ENCODE data around the gene GLOD4.
"Not testable (repeated sequence)": the region's sequence is repeated elsewhere in the genome, so short reads cannot be mapped to it uniquely, and the experiment has no call there.

Gene GLOD4

GRCh38 chr17:800446-801242 is 18.6 kb upstream of the GLOD4 start:
- Histone ChIP-seq H3K36me3 (ENCODE audit: control insufficient read depth in 1 of 2, insufficient read depth in 2 of 2, low read length in 2 of 2) (peaks cover 0 to 34% of the 10 kb centered on the region in 2 donors), H3K27me3 (ENCODE audit: low read depth, low read length) (no peaks in the 10 kb centered on the region)

GRCh38 chr17:799261-799660 is 17.2 kb upstream of the GLOD4 start:
- no peak overlapping the region for H3K27ac ChIP-seq (ENCODE audit: low read length)
- peaks cover 0 to 34% of the 10 kb centered on the region in 2 donors for H3K36me3 ChIP-seq (ENCODE audit: control insufficient read depth in 1 of 2, insufficient read depth in 2 of 2, low read length in 2 of 2)
- H3K4me1 ChIP-seq (ENCODE audit: control insufficient read depth in 1 of 2, insufficient read depth in 2 of 2, low read length in 2 of 2), result peaks cover 4% of the 10 kb centered on the region in 2 donors
- H3K4me3 ChIP-seq (ENCODE audit: low read depth in 1 of 2, low read length in 2 of 2), result no peak overlapping the region
- H3K27me3 ChIP-seq (ENCODE audit: low read depth, low read length), result no peaks in the 10 kb centered on the region
- no peaks in the 10 kb centered on the region for H3K9me3 ChIP-seq (ENCODE audit: control insufficient read depth in 1 of 2, low read length in 2 of 2)

More at GRCh38 chr17:800446-801242, 18.6 kb upstream of the GLOD4 start:
- Histone ChIP-seq H3K4me1 (ENCODE audit: control insufficient read depth in 1 of 2, insufficient read depth in 2 of 2, low read length in 2 of 2) (no peaks in the 10 kb centered on the region), H3K27ac (ENCODE audit: low read length) (no peak overlapping the region), H3K9me3 (ENCODE audit: control insufficient read depth in 1 of 2, low read length in 2 of 2) (no peaks in the 10 kb centered on the region), H3K4me3 (ENCODE audit: low read depth in 1 of 2, low read length in 2 of 2) (no peak overlapping the region)

GRCh38 chr17:798246-798645 is 16.2 kb upstream of the GLOD4 start:
- Histone ChIP-seq H3K27me3 (ENCODE audit: low read depth, low read length) (no peaks in the 10 kb centered on the region), H3K36me3 (ENCODE audit: control insufficient read depth in 1 of 2, insufficient read depth in 2 of 2, low read length in 2 of 2) (peaks cover 0 to 27% of the 10 kb centered on the region in 2 donors), H3K9me3 (ENCODE audit: control insufficient read depth in 1 of 2, low read length in 2 of 2) (no peaks in the 10 kb centered on the region), H3K4me3 (ENCODE audit: low read depth in 1 of 2, low read length in 2 of 2) (no peak overlapping the region), H3K27ac (ENCODE audit: low read length) (no peak overlapping the region), H3K4me1 (ENCODE audit: control insufficient read depth in 1 of 2, insufficient read depth in 2 of 2, low read length in 2 of 2) (peaks cover 4 to 14% of the 10 kb centered on the region in 2 donors)

- Histone ChIP-seq H3K9me3 (ENCODE audit: control insufficient read depth in 1 of 2, low read length in 2 of 2) (no peaks in the 10 kb centered on the region), H3K4me3 (ENCODE audit: low read depth in 1 of 2, low read length in 2 of 2) (no peak overlapping the region), H3K27ac (ENCODE audit: low read length) (no peak overlapping the region), H3K4me1 (ENCODE audit: control insufficient read depth in 1 of 2, insufficient read depth in 2 of 2, low read length in 2 of 2) (peaks cover 4 to 14% of the 10 kb centered on the region in 2 donors), H3K27me3 (ENCODE audit: low read depth, low read length) (no peaks in the 10 kb centered on the region), H3K36me3 (ENCODE audit: control insufficient read depth in 1 of 2, insufficient read depth in 2 of 2, low read length in 2 of 2) (peaks cover 0 to 26% of the 10 kb centered on the region in 2 donors)
These were observed 15.3 kb upstream of the GLOD4 start for GRCh38 chr17:797236-797840.

GRCh38 chr17:796609-797008 is 14.5 kb upstream of the GLOD4 start:
- Histone ChIP-seq H3K9me3 (ENCODE audit: control insufficient read depth in 1 of 2, low read length in 2 of 2) (no peaks in the 10 kb centered on the region), H3K27ac (ENCODE audit: low read length) (no peak overlapping the region), H3K4me3 (ENCODE audit: low read depth in 1 of 2, low read length in 2 of 2) (no peak overlapping the region), H3K36me3 (ENCODE audit: control insufficient read depth in 1 of 2, insufficient read depth in 2 of 2, low read length in 2 of 2) (peaks cover 0 to 28% of the 10 kb centered on the region in 2 donors), H3K27me3 (ENCODE audit: low read depth, low read length) (no peaks in the 10 kb centered on the region), H3K4me1 (ENCODE audit: control insufficient read depth in 1 of 2, insufficient read depth in 2 of 2, low read length in 2 of 2) (peaks cover 4 to 14% of the 10 kb centered on the region in 2 donors)

DNA sequence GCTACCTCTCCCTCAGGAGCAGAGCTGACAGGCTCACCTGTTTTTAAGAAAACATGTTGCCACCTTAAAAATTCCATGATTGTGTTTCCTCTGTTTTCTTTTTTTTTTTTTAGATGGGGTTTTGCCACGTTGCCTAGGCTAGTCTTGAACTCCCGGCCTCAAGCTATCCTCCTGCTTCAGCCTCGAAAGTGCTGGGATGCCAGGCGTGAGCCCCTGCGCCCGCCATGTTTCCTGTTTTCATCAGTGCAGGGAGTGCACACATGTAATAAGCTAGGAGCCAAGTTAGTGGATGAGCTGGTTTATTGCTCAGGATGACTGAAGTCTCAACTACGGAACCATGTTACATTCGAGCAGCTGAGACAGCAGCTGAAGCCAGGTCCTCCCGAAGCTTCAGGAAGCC is 13.6 kb upstream of the GLOD4 start:
- H3K27ac ChIP-seq (ENCODE audit: low read length), result no peak overlapping the region

DNA sequence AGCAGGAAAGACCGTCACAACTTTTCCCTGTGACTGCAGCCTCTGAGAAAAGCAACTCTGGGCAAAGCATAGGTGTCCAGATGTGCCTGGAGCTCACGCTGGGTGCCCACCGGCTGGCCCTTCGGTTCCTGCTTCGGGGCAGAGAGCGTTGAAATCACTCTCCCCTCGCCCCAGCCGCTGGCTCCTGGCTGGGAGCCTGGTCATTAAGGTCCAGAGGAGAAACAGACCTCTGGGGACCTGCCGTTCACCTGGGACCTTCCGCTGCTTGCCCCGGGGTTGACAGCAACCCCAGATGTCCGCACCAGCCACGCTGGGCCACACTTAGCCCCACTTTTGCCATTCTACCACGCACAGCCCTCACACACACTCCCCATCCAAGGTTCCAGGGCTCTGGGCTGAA is 13.2 kb upstream of the GLOD4 start:
- Histone ChIP-seq H3K27me3 (ENCODE audit: low read depth, low read length) (no peaks in the 10 kb centered on the region), H3K27ac (ENCODE audit: low read length) (peak overlapping the region; percentile 1), H3K9me3 (ENCODE audit: control insufficient read depth in 1 of 2, low read length in 2 of 2) (no peaks in the 10 kb centered on the region), H3K4me3 (ENCODE audit: low read depth in 1 of 2, low read length in 2 of 2) (peak overlapping the region; percentile 6 to 45), H3K36me3 (ENCODE audit: control insufficient read depth in 1 of 2, insufficient read depth in 2 of 2, low read length in 2 of 2) (peaks cover 0 to 21% of the 10 kb centered on the region in 2 donors), H3K4me1 (ENCODE audit: control insufficient read depth in 1 of 2, insufficient read depth in 2 of 2, low read length in 2 of 2) (peaks cover 4 to 14% of the 10 kb centered on the region in 2 donors)

More for the DNA sequence above, 13.6 kb upstream of the GLOD4 start:
- no peak overlapping the region for H3K4me3 ChIP-seq (ENCODE audit: low read depth in 1 of 2, low read length in 2 of 2)
- H3K9me3 ChIP-seq (ENCODE audit: control insufficient read depth in 1 of 2, low read length in 2 of 2), result no peaks in the 10 kb centered on the region
- peaks cover 0 to 25% of the 10 kb centered on the region in 2 donors for H3K36me3 ChIP-seq (ENCODE audit: control insufficient read depth in 1 of 2, insufficient read depth in 2 of 2, low read length in 2 of 2)
- no peaks in the 10 kb centered on the region for H3K27me3 ChIP-seq (ENCODE audit: low read depth, low read length)
- peaks cover 4 to 14% of the 10 kb centered on the region in 2 donors for H3K4me1 ChIP-seq (ENCODE audit: control insufficient read depth in 1 of 2, insufficient read depth in 2 of 2, low read length in 2 of 2)

DNA sequence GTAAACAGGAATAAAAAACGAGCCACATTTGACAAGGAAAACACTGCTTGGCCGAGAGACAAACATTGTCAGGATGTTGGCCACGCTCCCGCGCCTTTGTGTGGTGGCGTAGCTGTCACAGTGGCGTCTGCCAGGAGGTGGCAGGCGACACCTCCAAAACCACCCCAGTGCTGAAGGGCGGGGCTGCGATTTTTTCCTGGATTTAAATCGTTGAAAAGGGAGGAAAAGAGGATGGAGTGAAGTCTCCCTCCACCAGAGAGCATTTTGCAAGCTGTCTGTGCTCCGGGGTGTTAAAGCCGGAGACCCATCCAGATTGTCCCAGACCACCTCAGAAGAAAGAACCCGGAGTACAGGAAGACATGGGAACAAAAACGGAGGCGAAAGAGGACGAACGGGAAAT is 12.8 kb upstream of the GLOD4 start:
- peak overlapping the region; percentile 6 to 45 for H3K4me3 ChIP-seq (ENCODE audit: low read depth in 1 of 2, low read length in 2 of 2)
- H3K9me3 ChIP-seq (ENCODE audit: control insufficient read depth in 1 of 2, low read length in 2 of 2), result no peaks in the 10 kb centered on the region
- H3K4me1 ChIP-seq (ENCODE audit: control insufficient read depth in 1 of 2, insufficient read depth in 2 of 2, low read length in 2 of 2), result peaks cover 4 to 17% of the 10 kb centered on the region in 2 donors
- H3K36me3 ChIP-seq (ENCODE audit: control insufficient read depth in 1 of 2, insufficient read depth in 2 of 2, low read length in 2 of 2), result peaks cover 0 to 17% of the 10 kb centered on the region in 2 donors
- no peaks in the 10 kb centered on the region for H3K27me3 ChIP-seq (ENCODE audit: low read depth, low read length)
- peak overlapping the region; percentile 1 for H3K27ac ChIP-seq (ENCODE audit: low read length)

GRCh38 chr17:792277-792676 is 10.2 kb upstream of the GLOD4 start:
- Histone ChIP-seq H3K27me3 (ENCODE audit: low read depth, low read length) (no peaks in the 10 kb centered on the region), H3K27ac (ENCODE audit: low read length) (no peak overlapping the region), H3K36me3 (ENCODE audit: control insufficient read depth in 1 of 2, insufficient read depth in 2 of 2, low read length in 2 of 2) (peaks cover 0 to 24% of the 10 kb centered on the region in 2 donors), H3K4me1 (ENCODE audit: control insufficient read depth in 1 of 2, insufficient read depth in 2 of 2, low read length in 2 of 2) (peaks cover 4 to 20% of the 10 kb centered on the region in 2 donors), H3K9me3 (ENCODE audit: control insufficient read depth in 1 of 2, low read length in 2 of 2) (no peaks in the 10 kb centered on the region), H3K4me3 (ENCODE audit: low read depth in 1 of 2, low read length in 2 of 2) (no peak overlapping the region)

DNA sequence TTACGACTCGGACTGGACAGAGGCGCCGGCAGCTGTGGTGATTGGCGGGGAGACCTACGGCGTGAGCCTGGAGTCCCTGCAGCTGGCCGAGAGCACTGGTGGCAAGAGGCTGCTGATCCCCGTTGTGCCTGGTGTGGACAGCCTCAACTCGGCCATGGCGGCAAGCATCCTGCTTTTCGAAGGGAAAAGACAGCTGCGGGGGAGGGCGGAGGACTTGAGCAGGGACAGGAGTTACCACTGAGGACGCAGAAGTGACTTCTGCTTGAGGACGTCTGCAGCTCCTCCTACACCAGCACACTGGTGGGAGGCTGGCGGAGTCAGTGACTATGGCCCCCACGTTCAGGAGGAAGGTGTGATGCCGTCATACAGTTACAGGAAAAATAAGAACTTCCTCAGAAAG is 9.7 kb upstream of the GLOD4 start:
- peaks cover 0 to 24% of the 10 kb centered on the region in 2 donors for H3K36me3 ChIP-seq (ENCODE audit: control insufficient read depth in 1 of 2, insufficient read depth in 2 of 2, low read length in 2 of 2)
- H3K9me3 ChIP-seq (ENCODE audit: control insufficient read depth in 1 of 2, low read length in 2 of 2), result no peaks in the 10 kb centered on the region
- peaks cover 4 to 20% of the 10 kb centered on the region in 2 donors for H3K4me1 ChIP-seq (ENCODE audit: control insufficient read depth in 1 of 2, insufficient read depth in 2 of 2, low read length in 2 of 2)
- no peak overlapping the region for H3K4me3 ChIP-seq (ENCODE audit: low read depth in 1 of 2, low read length in 2 of 2)
- H3K27ac ChIP-seq (ENCODE audit: low read length), result no peak overlapping the region
- no peaks in the 10 kb centered on the region for H3K27me3 ChIP-seq (ENCODE audit: low read depth, low read length)

DNA sequence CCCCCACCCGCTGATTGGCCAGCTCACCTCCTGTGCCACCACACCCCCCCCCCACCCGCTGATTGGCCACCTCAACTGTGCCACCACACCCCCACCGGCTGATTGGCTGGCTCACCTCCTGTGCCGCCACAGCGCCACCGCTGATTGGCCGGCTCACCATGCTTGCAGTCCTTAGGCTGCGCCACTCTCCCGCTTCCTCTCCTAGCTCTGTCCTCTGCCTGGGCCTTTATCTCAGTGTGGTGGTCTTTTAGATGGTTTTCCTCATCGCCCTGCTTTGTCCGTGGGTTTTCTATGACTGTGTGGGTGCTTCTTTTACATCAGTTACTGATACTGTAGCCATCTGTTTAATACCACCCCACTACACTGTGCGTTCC is 8.8 kb upstream of the GLOD4 start:
- not testable (repeated sequence) for H3K27me3 ChIP-seq (ENCODE audit: low read depth, low read length); H3K9me3 ChIP-seq (ENCODE audit: control insufficient read depth in 1 of 2, low read length in 2 of 2); H3K27ac ChIP-seq (ENCODE audit: low read length)

More for the DNA sequence above, 8.8 kb upstream of the GLOD4 start:
- Histone ChIP-seq H3K4me1 (ENCODE audit: control insufficient read depth in 1 of 2, insufficient read depth in 2 of 2, low read length in 2 of 2) (peaks cover 4 to 20% of the 10 kb centered on the region in 2 donors), H3K36me3 (ENCODE audit: control insufficient read depth in 1 of 2, insufficient read depth in 2 of 2, low read length in 2 of 2) (peaks cover 0 to 24% of the 10 kb centered on the region in 2 donors)
- not testable (repeated sequence) for H3K4me3 ChIP-seq (ENCODE audit: low read depth in 1 of 2, low read length in 2 of 2)

Data from muscle layer of duodenum (tissue), 2 donors.